ENCODE data around the gene GPR108. TPM values are rescaled to one million over a fixed set of nuclear protein-coding genes. Genes with fewer than 3 reads are reported as not detected.
"Not testable (repeated sequence)": the region's sequence is repeated elsewhere in the genome, so short reads cannot be mapped to it uniquely, and the experiment has no call there.

The GPR108 gene
- 100 to 1,000 TPM in 3 of 4 donors, 10 to 100 TPM in 1; 87.9 to 152 (median 116) TPM for total RNA-seq

GRCh38 chr19:6737284-6737872 is at the start of gene GPR108:
TSS of gene GPR108 (minus strand) at chr19:6737580. CDS start at chr19:6737576, 4 bp downstream.
- intact Hi-C loops (cut with DNase I), result loop anchor here (5.0 to 10.0 kb wide), 2 partner anchors 105 to 127 kb away; no protein-coding TSS in a partner anchor
- peak within 1 kb of the TSS; percentile 90 to 93 (median 93) for H3K27ac ChIP-seq
- H3K4me3 ChIP-seq (replicated peaks in 1 of 3), result peak within 1 kb of the TSS; percentile 64 to 87 (median 82)
- 1% methylated on average over 22 of the region's 55 CpGs; no CpG with 5 or more reads in 1 of the 2 donors for WGBS, 2 donors
- H3K9me3 ChIP-seq, result no peaks in the 10 kb centered on the region
- peaks cover 36 to 39% of the 10 kb centered on the region in 2 donors for H3K4me1 ChIP-seq
- H3K36me3 ChIP-seq, result peaks cover 4 to 8% of the 10 kb centered on the region in 2 donors
- DNase-seq, result peak; percentile 100
- no peak for TF ChIP-seq CTCF (IDR thresholded peaks at IDR 0.05)
- peak in 1 of 2 donors; percentile 71 for TF ChIP-seq POLR2A (IDR thresholded peaks at IDR 0.05)
- H3K27me3 ChIP-seq, result no peaks in the 10 kb centered on the region

DNA sequence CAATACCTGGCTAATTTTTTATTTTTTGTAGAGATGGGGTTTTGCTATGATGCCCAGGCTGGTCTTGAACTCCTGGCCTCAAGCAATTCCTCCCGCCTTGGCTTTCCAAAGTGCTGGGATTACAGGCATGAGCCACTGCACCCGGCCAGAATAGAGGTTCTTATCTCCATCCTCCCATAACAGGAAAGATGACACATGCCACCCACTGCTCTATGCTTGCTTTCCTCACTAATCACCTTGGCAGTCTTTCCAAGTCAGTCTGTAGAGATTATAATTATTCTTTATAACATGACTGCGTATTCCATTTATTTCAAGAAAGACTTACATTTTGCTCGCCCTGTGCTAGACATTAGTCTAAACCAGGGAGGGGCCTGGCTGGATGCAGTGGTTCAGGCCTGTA is 41.8 kb upstream of the GPR108 start:
- TF ChIP-seq POLR2A (IDR thresholded peaks at IDR 0.05) (no peak), CTCF (IDR thresholded peaks at IDR 0.05) (no peak)
- Histone ChIP-seq H3K4me1 (no peaks in the 10 kb centered on the region), H3K36me3 (no peaks in the 10 kb centered on the region), H3K27me3 (no peaks in the 10 kb centered on the region), H3K4me3 (replicated peaks in 1 of 3) (no peak overlapping the region), H3K9me3 (no peaks in the 10 kb centered on the region), H3K27ac (no peak overlapping the region)
- intact Hi-C loops (cut with DNase I), result loop anchor here (10.0 kb wide), 1 partner anchor 144 kb away; no protein-coding TSS in a partner anchor
- no peak for DNase-seq
- WGBS, 2 donors, result 74 to 86% methylated on average over 4 of the region's 4 CpGs

DNA sequence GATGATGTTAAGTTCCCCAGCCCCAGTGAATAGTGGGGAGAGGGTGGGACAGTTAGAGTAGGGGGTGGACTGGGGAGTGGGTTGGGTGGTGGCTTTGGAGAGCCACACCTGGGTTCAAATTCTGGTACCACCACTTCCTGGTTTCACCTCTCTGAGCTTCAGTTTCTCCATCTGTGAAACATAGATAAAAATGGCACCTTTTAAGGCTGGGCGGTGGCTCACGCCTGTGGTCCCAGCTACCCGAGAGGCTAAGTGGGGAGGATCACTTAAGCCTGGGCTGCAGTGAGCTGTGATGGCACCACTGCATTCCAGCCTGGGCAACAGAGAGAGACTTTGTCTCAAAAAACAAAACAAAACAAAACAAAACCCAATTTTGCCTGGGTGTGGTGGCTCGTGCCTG is 41.0 kb upstream of the GPR108 start:
- no peaks in the 10 kb centered on the region for H3K9me3 ChIP-seq
- WGBS, 2 donors, result 72 to 79% methylated on average over 4 of the region's 4 CpGs
- H3K4me1 ChIP-seq, result no peaks in the 10 kb centered on the region
- no peak overlapping the region for H3K4me3 ChIP-seq (replicated peaks in 1 of 3)
- DNase-seq, result no peak
- TF ChIP-seq POLR2A (IDR thresholded peaks at IDR 0.05), result no peak
- no peak for TF ChIP-seq CTCF (IDR thresholded peaks at IDR 0.05)
- intact Hi-C loops (cut with DNase I), result loop anchor here (10.0 kb wide), 1 partner anchor 144 kb away; no protein-coding TSS in a partner anchor
- no peaks in the 10 kb centered on the region for H3K27me3 ChIP-seq
- no peaks in the 10 kb centered on the region for H3K36me3 ChIP-seq
- H3K27ac ChIP-seq, result no peak overlapping the region

DNA sequence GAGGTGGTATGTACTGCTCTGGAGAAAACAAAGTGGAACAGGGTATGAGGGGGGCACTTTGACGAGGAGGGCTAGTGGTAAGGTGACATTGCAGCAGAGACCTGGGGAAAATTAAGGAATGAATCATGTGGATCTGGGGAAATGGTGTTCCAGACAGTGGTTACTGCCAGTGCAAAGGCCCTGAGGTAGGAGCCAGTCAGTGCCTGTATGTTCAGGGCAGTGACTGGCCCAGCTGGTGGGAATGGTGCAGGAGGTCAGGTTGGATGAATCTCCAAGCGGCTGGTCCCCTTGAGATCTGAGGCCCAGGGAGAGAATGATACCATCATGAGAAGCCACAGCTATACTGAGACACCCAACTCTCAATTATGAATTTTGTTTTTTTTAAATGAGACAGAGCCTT is 40.1 kb upstream of the GPR108 start:
- Histone ChIP-seq H3K36me3 (no peaks in the 10 kb centered on the region), H3K27me3 (no peaks in the 10 kb centered on the region), H3K4me3 (replicated peaks in 1 of 3) (no peak overlapping the region), H3K4me1 (no peaks in the 10 kb centered on the region), H3K9me3 (no peaks in the 10 kb centered on the region), H3K27ac (no peak overlapping the region)
- TF ChIP-seq CTCF (IDR thresholded peaks at IDR 0.05) (no peak), POLR2A (IDR thresholded peaks at IDR 0.05) (no peak)
- intact Hi-C loops (cut with DNase I), result loop anchor here (10.0 kb wide), 1 partner anchor 143 kb away; no protein-coding TSS in a partner anchor
- no peak for DNase-seq
- WGBS, 2 donors, result 91% methylated on average over 2 of the region's 2 CpGs

- no peaks in the 10 kb centered on the region for H3K36me3 ChIP-seq
- WGBS, 2 donors, result 92 to 95% methylated on average over 4 of the region's 4 CpGs
- no peak overlapping the region for H3K4me3 ChIP-seq (replicated peaks in 1 of 3)
- no peaks in the 10 kb centered on the region for H3K27me3 ChIP-seq
- no peak overlapping the region for H3K27ac ChIP-seq
- H3K4me1 ChIP-seq, result no peaks in the 10 kb centered on the region
- DNase-seq, result no peak
- intact Hi-C loops (cut with DNase I), result loop anchor here (10.0 kb wide), 1 partner anchor 142 kb away; no protein-coding TSS in a partner anchor
- no peak for TF ChIP-seq POLR2A (IDR thresholded peaks at IDR 0.05)
- TF ChIP-seq CTCF (IDR thresholded peaks at IDR 0.05), result no peak
- H3K9me3 ChIP-seq, result no peaks in the 10 kb centered on the region
Measured at GRCh38 chr19:6776999-6777398, 39.6 kb upstream of the GPR108 start.

GRCh38 chr19:6776045-6776444 is 38.7 kb upstream of the GPR108 start:
- not testable (repeated sequence) for H3K4me1 ChIP-seq; H3K36me3 ChIP-seq; H3K27me3 ChIP-seq; H3K9me3 ChIP-seq; DNase-seq; H3K27ac ChIP-seq; H3K4me3 ChIP-seq (replicated peaks in 1 of 3)
- intact Hi-C loops (cut with DNase I), result loop anchor here (10.0 kb wide), 1 partner anchor 141 kb away; no protein-coding TSS in a partner anchor

Measured in thyroid gland (tissue), 4 donors.